ENCODE data around the gene MED29. TPM values are rescaled to one million over a fixed set of nuclear protein-coding genes. Genes with fewer than 3 reads are reported as not detected.

The MED29 gene
- total and polyA plus RNA-seq, 2 donors (not counting 1 experiment from before 2014, with no cell fraction given): 23.0 to 28.9 TPM

- TF ChIP-seq EZH2 (IDR thresholded peaks at IDR 0.05; ENCODE audit: low read length, missing control alignments) (no peak), CTCF (conservative IDR thresholded peaks at IDR 0.05 in 1 of 2, IDR thresholded peaks at IDR 0.05 in 1 of 2; ENCODE audit: low read depth in 1 of 2, low read length in 2 of 2) (no peak)
- no peak overlapping the region for H3K4me3 ChIP-seq (replicated peaks in 1 of 4; ENCODE audit: control extremely low read depth in 1 of 4, insufficient read depth in 1 of 4, low read depth in 3 of 4, low read length in 4 of 4)
- no peak for DNase-seq (ENCODE audit: low read depth in 2 of 2)
Observed at GRCh38 chr19:39349326-39349725, 41.9 kb upstream of the MED29 start.

GRCh38 chr19:39350156-39350555 lies 41.0 kb upstream of the MED29 start:
- H2AFZ ChIP-seq (ENCODE audit: low read length): no peak overlapping the region
- no peak overlapping the region for H3K9ac ChIP-seq (ENCODE audit: insufficient read depth, low read length)
- peaks cover 11% of the 10 kb centered on the region for H3K4me1 ChIP-seq (ENCODE audit: control insufficient read depth, extremely low read depth, insufficient read depth, low read length)
- H4K20me1 ChIP-seq (ENCODE audit: control insufficient read depth, extremely low read depth, insufficient read depth, low read length): no peaks in the 10 kb centered on the region
- TF ChIP-seq EZH2 (IDR thresholded peaks at IDR 0.05; ENCODE audit: low read length, missing control alignments) (no peak), CTCF (conservative IDR thresholded peaks at IDR 0.05 in 1 of 2, IDR thresholded peaks at IDR 0.05 in 1 of 2; ENCODE audit: low read depth in 1 of 2, low read length in 2 of 2) (no peak)
- peaks cover 9% of the 10 kb centered on the region for H3K36me3 ChIP-seq (ENCODE audit: control insufficient read depth, insufficient read depth, low read length)
- no peak overlapping the region for H3K4me3 ChIP-seq (replicated peaks in 1 of 4; ENCODE audit: control extremely low read depth in 1 of 4, insufficient read depth in 1 of 4, low read depth in 3 of 4, low read length in 4 of 4)
- peaks cover 40% of the 10 kb centered on the region for H3K79me2 ChIP-seq (ENCODE audit: control insufficient read depth, insufficient read depth, low read length)
- DNase-seq (ENCODE audit: low read depth in 2 of 2): no peak
- H3K9me3 ChIP-seq (ENCODE audit: control insufficient read depth, insufficient read depth, low read depth, low read length): no peaks in the 10 kb centered on the region
- no peak overlapping the region for H3K27ac ChIP-seq (ENCODE audit: insufficient read depth, low read length)
- no peak overlapping the region for H3K4me2 ChIP-seq (ENCODE audit: extremely low read depth, insufficient read depth, low read length)
- H3K27me3 ChIP-seq (ENCODE audit: control insufficient read depth, insufficient read depth, low read length): no peaks in the 10 kb centered on the region

More at GRCh38 chr19:39349326-39349725, 41.9 kb upstream of the MED29 start:
- Histone ChIP-seq H3K27ac (ENCODE audit: insufficient read depth, low read length) (no peak overlapping the region), H3K79me2 (ENCODE audit: control insufficient read depth, insufficient read depth, low read length) (peaks cover 46% of the 10 kb centered on the region), H3K9ac (ENCODE audit: insufficient read depth, low read length) (no peak overlapping the region), H3K9me3 (ENCODE audit: control insufficient read depth, insufficient read depth, low read depth, low read length) (no peaks in the 10 kb centered on the region), H2AFZ (ENCODE audit: low read length) (no peak overlapping the region), H4K20me1 (ENCODE audit: control insufficient read depth, extremely low read depth, insufficient read depth, low read length) (no peaks in the 10 kb centered on the region), H3K4me1 (ENCODE audit: control insufficient read depth, extremely low read depth, insufficient read depth, low read length) (peaks cover 11% of the 10 kb centered on the region), H3K4me2 (ENCODE audit: extremely low read depth, insufficient read depth, low read length) (no peak overlapping the region), H3K27me3 (ENCODE audit: control insufficient read depth, insufficient read depth, low read length) (no peaks in the 10 kb centered on the region), H3K36me3 (ENCODE audit: control insufficient read depth, insufficient read depth, low read length) (peaks cover 10% of the 10 kb centered on the region)

- Histone ChIP-seq H4K20me1 (ENCODE audit: control insufficient read depth, extremely low read depth, insufficient read depth, low read length) (no peaks in the 10 kb centered on the region), H3K4me3 (replicated peaks in 1 of 4; ENCODE audit: control extremely low read depth in 1 of 4, insufficient read depth in 1 of 4, low read depth in 3 of 4, low read length in 4 of 4) (no peak overlapping the region), H3K27ac (ENCODE audit: insufficient read depth, low read length) (no peak overlapping the region), H3K9ac (ENCODE audit: insufficient read depth, low read length) (no peak overlapping the region), H2AFZ (ENCODE audit: low read length) (no peak overlapping the region), H3K79me2 (ENCODE audit: control insufficient read depth, insufficient read depth, low read length) (peaks cover 28% of the 10 kb centered on the region), H3K4me2 (ENCODE audit: extremely low read depth, insufficient read depth, low read length) (no peak overlapping the region), H3K9me3 (ENCODE audit: control insufficient read depth, insufficient read depth, low read depth, low read length) (no peaks in the 10 kb centered on the region), H3K27me3 (ENCODE audit: control insufficient read depth, insufficient read depth, low read length) (no peaks in the 10 kb centered on the region), H3K36me3 (ENCODE audit: control insufficient read depth, insufficient read depth, low read length) (peaks cover 17% of the 10 kb centered on the region), H3K4me1 (ENCODE audit: control insufficient read depth, extremely low read depth, insufficient read depth, low read length) (peaks cover 10% of the 10 kb centered on the region)
- TF ChIP-seq CTCF (conservative IDR thresholded peaks at IDR 0.05 in 1 of 2, IDR thresholded peaks at IDR 0.05 in 1 of 2; ENCODE audit: low read depth in 1 of 2, low read length in 2 of 2) (peak in 1 of 2 donors; percentile 24), EZH2 (IDR thresholded peaks at IDR 0.05; ENCODE audit: low read length, missing control alignments) (no peak)
- DNase-seq (ENCODE audit: low read depth in 2 of 2): peak in 1 of 2 donors; percentile 31
Observed at GRCh38 chr19:39351537-39352064, 39.6 kb upstream of the MED29 start.
